ENCODE results near the gene NPFFR2.

The NPFFR2 gene

GRCh38 chr4:72109959-72110497, 78.2 kb downstream of the NPFFR2 start:
- H3K4me3 ChIP-seq (ENCODE audit: low read depth, low read length), result no peak overlapping the region
- TF ChIP-seq CTCF (IDR thresholded peaks at IDR 0.05; ENCODE audit: borderline replicate concordance, insufficient read depth, low read depth, low read length), result no peak

- H3K4me3 ChIP-seq (ENCODE audit: low read depth, low read length), result no peak overlapping the region
- TF ChIP-seq CTCF (IDR thresholded peaks at IDR 0.05; ENCODE audit: borderline replicate concordance, insufficient read depth, low read depth, low read length), result no peak
Measured at GRCh38 chr4:72110886-72111285, 79.1 kb downstream of the NPFFR2 start.

GRCh38 chr4:72111863-72112262, 80.1 kb downstream of the NPFFR2 start:
- H3K4me3 ChIP-seq (ENCODE audit: low read depth, low read length), result no peak overlapping the region
- no peak for TF ChIP-seq CTCF (IDR thresholded peaks at IDR 0.05; ENCODE audit: borderline replicate concordance, insufficient read depth, low read depth, low read length)

GRCh38 chr4:72112514-72113156, 80.8 kb downstream of the NPFFR2 start:
- H3K4me3 ChIP-seq (ENCODE audit: low read depth, low read length), result no peak overlapping the region
- no peak for TF ChIP-seq CTCF (IDR thresholded peaks at IDR 0.05; ENCODE audit: borderline replicate concordance, insufficient read depth, low read depth, low read length)

- no peak for TF ChIP-seq CTCF (IDR thresholded peaks at IDR 0.05; ENCODE audit: borderline replicate concordance, insufficient read depth, low read depth, low read length)
- no peak overlapping the region for H3K4me3 ChIP-seq (ENCODE audit: low read depth, low read length)
Measured at GRCh38 chr4:72118017-72118416, 86.2 kb downstream of the NPFFR2 start.

- no peak for TF ChIP-seq CTCF (IDR thresholded peaks at IDR 0.05; ENCODE audit: borderline replicate concordance, insufficient read depth, low read depth, low read length)
- H3K4me3 ChIP-seq (ENCODE audit: low read depth, low read length), result no peak overlapping the region
Measured at GRCh38 chr4:72119946-72120345, 88.1 kb downstream of the NPFFR2 start.

- H3K4me3 ChIP-seq (ENCODE audit: low read depth, low read length), result no peak overlapping the region
- no peak for TF ChIP-seq CTCF (IDR thresholded peaks at IDR 0.05; ENCODE audit: borderline replicate concordance, insufficient read depth, low read depth, low read length)
Measured at GRCh38 chr4:72128741-72129140, 96.9 kb downstream of the NPFFR2 start.

Measured in GM12875 (cell line).